OCI-LY1 (cell line): ENCODE results near the gene SRSF12.

Source experiments
- H2AFZ ChIP-seq: fragments of 200-600 bp; sonication (generic), shearing (Covaris generic); 2 replicates; pipeline ENCODE4 v1.6.0; 2014; ENCODE audit warnings: antibody characterized with exemption, mild to moderate bottlenecking, low read length
- H3F3A ChIP-seq: fragments of 200-600 bp; sonication (generic), shearing (Covaris generic); 2 replicates; pipeline ENCODE4 v1.6.0; 2014; ENCODE audit warnings: mild to moderate bottlenecking, antibody characterized with exemption, low read length, moderate library complexity; ENCODE audit not compliant: insufficient read depth
- H3K27ac ChIP-seq: fragments of 200-600 bp; sonication (generic); 2 replicates; pipeline ENCODE4 v1.5.1; 2014; ENCODE audit warnings: low read length, mixed run types, mild to moderate bottlenecking, low read depth; ENCODE audit not compliant: poor library complexity, severe bottlenecking
- H3K27me3 ChIP-seq: fragments of 200-600 bp; sonication (generic); 2 replicates; pipeline ENCODE4 v1.6.0; 2014; ENCODE audit warnings: antibody characterized with exemption, mild to moderate bottlenecking, low read length, moderate library complexity; ENCODE audit not compliant: insufficient read depth
- H3K36me3 ChIP-seq: fragments of 200-600 bp; sonication (generic); 2 replicates; pipeline ENCODE4 v1.6.1; 2014; ENCODE audit warnings: mild to moderate bottlenecking, antibody characterized with exemption, low read length, moderate library complexity, mixed read lengths; ENCODE audit not compliant: insufficient read depth
- H3K4me1 ChIP-seq: fragments of 200-600 bp; sonication (generic); 2 replicates; pipeline ENCODE4 v1.5.1; 2014; ENCODE audit warnings: mild to moderate bottlenecking, low read length, moderate library complexity; ENCODE audit not compliant: insufficient read depth, severe bottlenecking
- H3K4me2 ChIP-seq: fragments of 200-600 bp; sonication (generic), shearing (Covaris generic); 2 replicates; pipeline ENCODE4 v1.6.1; 2014; ENCODE audit warnings: low read length
- H3K4me3 ChIP-seq: fragments of 200-600 bp; sonication (generic); 2 replicates; pipeline ENCODE4 v1.5.1; 2014; ENCODE audit warnings: low read length, low read depth, mild to moderate bottlenecking, mixed read lengths; ENCODE audit not compliant: poor library complexity, severe bottlenecking
- H3K79me2 ChIP-seq: fragments of 200-600 bp; shearing (Covaris generic); 2 replicates; pipeline ENCODE4 v1.6.1; 2016; ENCODE audit warnings: mixed run types, low read length, mixed read lengths; ENCODE audit not compliant: insufficient read depth
- H3K9ac ChIP-seq: fragments of 200-600 bp; sonication (generic), shearing (Covaris generic); 2 replicates; pipeline ENCODE4 v1.6.1; 2014; ENCODE audit warnings: mild to moderate bottlenecking, low read length, mixed read lengths
- H3K9me2 ChIP-seq: fragments of 200-600 bp; sonication (generic), shearing (Covaris generic); 2 replicates; pipeline ENCODE4 v1.6.1; 2014; ENCODE audit warnings: low read depth, mild to moderate bottlenecking, low read length, mixed read lengths
- H3K9me3 ChIP-seq: fragments of 200-600 bp; shearing (Covaris generic); 2 replicates; pipeline ENCODE4 v1.6.1; 2014; ENCODE audit warnings: low read length, mixed read lengths
- H4K20me1 ChIP-seq: fragments of 200-600 bp; sonication (generic), shearing (Covaris generic); 2 replicates; pipeline ENCODE4 v1.6.0; 2016; ENCODE audit warnings: mild to moderate bottlenecking, low read length; ENCODE audit not compliant: insufficient read depth
- EZH2 ChIP-seq: fragments of 200-600 bp; sonication (generic), shearing (Covaris generic); IDR thresholded peaks from 2 replicates; pipeline ENCODE4 v1.8.0; 2017; ENCODE audit warnings: borderline replicate concordance, mixed run types, mild to moderate bottlenecking, antibody characterized with exemption, low read length, moderate library complexity, mixed read lengths
- TF ChIP-seq, protein P1 (sequence below): fragments of 200-600 bp; sonication (generic), shearing (Covaris generic); IDR thresholded peaks from 2 replicates; pipeline ENCODE4 v1.5.1; 2017; ENCODE audit warnings: mild to moderate bottlenecking, antibody characterized with exemption, low read length, moderate library complexity, mixed read lengths

SRSF12 gene

DNA sequence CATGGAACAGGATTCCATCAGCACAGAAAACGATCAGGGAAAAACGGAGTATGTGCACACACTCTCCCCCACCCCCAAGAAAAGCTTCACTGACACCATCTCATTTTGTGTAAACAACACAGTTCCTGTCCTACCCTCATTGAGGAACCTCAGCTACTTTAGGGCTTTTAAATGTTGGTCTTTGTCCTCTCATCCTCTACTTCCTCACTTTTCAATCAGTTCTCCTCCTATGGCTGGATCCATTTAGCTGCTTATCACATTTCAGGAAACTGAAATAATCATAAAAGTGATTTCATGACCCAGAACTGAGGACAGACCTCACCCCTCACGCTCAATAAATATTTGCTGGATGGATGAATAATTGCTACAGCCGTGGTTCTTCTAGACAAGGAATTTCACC lies 70.4 kb downstream of the SRSF12 start:
- TF ChIP-seq EZH2 = no peak
- TF ChIP-seq, protein P1, sequence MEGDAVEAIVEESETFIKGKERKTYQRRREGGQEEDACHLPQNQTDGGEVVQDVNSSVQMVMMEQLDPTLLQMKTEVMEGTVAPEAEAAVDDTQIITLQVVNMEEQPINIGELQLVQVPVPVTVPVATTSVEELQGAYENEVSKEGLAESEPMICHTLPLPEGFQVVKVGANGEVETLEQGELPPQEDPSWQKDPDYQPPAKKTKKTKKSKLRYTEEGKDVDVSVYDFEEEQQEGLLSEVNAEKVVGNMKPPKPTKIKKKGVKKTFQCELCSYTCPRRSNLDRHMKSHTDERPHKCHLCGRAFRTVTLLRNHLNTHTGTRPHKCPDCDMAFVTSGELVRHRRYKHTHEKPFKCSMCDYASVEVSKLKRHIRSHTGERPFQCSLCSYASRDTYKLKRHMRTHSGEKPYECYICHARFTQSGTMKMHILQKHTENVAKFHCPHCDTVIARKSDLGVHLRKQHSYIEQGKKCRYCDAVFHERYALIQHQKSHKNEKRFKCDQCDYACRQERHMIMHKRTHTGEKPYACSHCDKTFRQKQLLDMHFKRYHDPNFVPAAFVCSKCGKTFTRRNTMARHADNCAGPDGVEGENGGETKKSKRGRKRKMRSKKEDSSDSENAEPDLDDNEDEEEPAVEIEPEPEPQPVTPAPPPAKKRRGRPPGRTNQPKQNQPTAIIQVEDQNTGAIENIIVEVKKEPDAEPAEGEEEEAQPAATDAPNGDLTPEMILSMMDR = no peak
- no peak overlapping the region for H3K27ac ChIP-seq
- H3K4me2 ChIP-seq = no peak overlapping the region
- no peak overlapping the region for H3K4me3 ChIP-seq
- no peaks in the 10 kb centered on the region for H3K9me3 ChIP-seq
- no peak overlapping the region for H2AFZ ChIP-seq
- no peaks in the 10 kb centered on the region for H3K27me3 ChIP-seq
- H3F3A ChIP-seq = no peaks in the 10 kb centered on the region
- no peaks in the 10 kb centered on the region for H3K9me2 ChIP-seq
- no peaks in the 10 kb centered on the region for H3K79me2 ChIP-seq
- no peak overlapping the region for H3K9ac ChIP-seq
- H4K20me1 ChIP-seq = no peaks in the 10 kb centered on the region
- no peaks in the 10 kb centered on the region for H3K36me3 ChIP-seq
- no peaks in the 10 kb centered on the region for H3K4me1 ChIP-seq
